Measurements from ENCODE around the gene SLC35G1. TPM values are rescaled to one million over a fixed set of nuclear protein-coding genes. Genes with fewer than 3 reads are reported as not detected.

SLC35G1 gene
- total RNA-seq, 1 experiment from 2014 or later: 3.2 TPM

GRCh38 chr10:93867525-93867924 lies 26.3 kb upstream of the SLC35G1 start:
- Mint-ChIP-seq H3K27me3 (ENCODE audit: insufficient read depth, unreplicated experiment) (peaks cover 26% of the 10 kb centered on the region), H3K27ac (ENCODE audit: low read depth, unreplicated experiment) (no peak overlapping the region), H3K36me3 (ENCODE audit: insufficient read depth, unreplicated experiment) (no peaks in the 10 kb centered on the region), H3K4me1 (ENCODE audit: insufficient read depth, unreplicated experiment) (no peaks in the 10 kb centered on the region), H3K4me3 (ENCODE audit: unreplicated experiment) (no peak overlapping the region), H3K9me3 (ENCODE audit: unreplicated experiment) (no peaks in the 10 kb centered on the region)
- POLR2A ChIA-PET: interaction anchor here (0.6 kb wide), 1 partner anchor 63 kb away, joined by 3 read pairs; no protein-coding TSS in a partner anchor
- TF ChIP-seq CTCF (IDR thresholded peaks at IDR 0.05; ENCODE audit: unreplicated experiment): no peak
- CTCF ChIA-PET: no interaction called here
- no peak for DNase-seq (ENCODE audit: unreplicated experiment)
- BruUV-seq (replicated peaks): no TSS peak
- intact Hi-C loops (cut with micrococcal nuclease): no loop called here

GRCh38 chr10:93871671-93872204 lies 22.0 kb upstream of the SLC35G1 start:
- DNase-seq (ENCODE audit: unreplicated experiment): no peak
- POLR2A ChIA-PET: interaction anchor here (1.4 kb wide), 1 partner anchor 37 kb away, joined by 3 read pairs; no protein-coding TSS in a partner anchor
- H3K9me3 Mint-ChIP-seq (ENCODE audit: unreplicated experiment): no peaks in the 10 kb centered on the region
- intact Hi-C loops (cut with micrococcal nuclease): no loop called here
- peaks cover 6% of the 10 kb centered on the region for H3K4me1 Mint-ChIP-seq (ENCODE audit: insufficient read depth, unreplicated experiment)
- BruUV-seq (replicated peaks): no TSS peak
- H3K4me3 Mint-ChIP-seq (ENCODE audit: unreplicated experiment): no peak overlapping the region
- TF ChIP-seq CTCF (IDR thresholded peaks at IDR 0.05; ENCODE audit: unreplicated experiment): no peak
- H3K27me3 Mint-ChIP-seq (ENCODE audit: insufficient read depth, unreplicated experiment): peaks cover 18% of the 10 kb centered on the region
- H3K36me3 Mint-ChIP-seq (ENCODE audit: insufficient read depth, unreplicated experiment): no peaks in the 10 kb centered on the region
- H3K27ac Mint-ChIP-seq (ENCODE audit: low read depth, unreplicated experiment): no peak overlapping the region
- CTCF ChIA-PET: interaction anchor here (0.7 kb wide), 1 partner anchor 12 kb away, joined by 3 read pairs; no protein-coding TSS in a partner anchor

DNA sequence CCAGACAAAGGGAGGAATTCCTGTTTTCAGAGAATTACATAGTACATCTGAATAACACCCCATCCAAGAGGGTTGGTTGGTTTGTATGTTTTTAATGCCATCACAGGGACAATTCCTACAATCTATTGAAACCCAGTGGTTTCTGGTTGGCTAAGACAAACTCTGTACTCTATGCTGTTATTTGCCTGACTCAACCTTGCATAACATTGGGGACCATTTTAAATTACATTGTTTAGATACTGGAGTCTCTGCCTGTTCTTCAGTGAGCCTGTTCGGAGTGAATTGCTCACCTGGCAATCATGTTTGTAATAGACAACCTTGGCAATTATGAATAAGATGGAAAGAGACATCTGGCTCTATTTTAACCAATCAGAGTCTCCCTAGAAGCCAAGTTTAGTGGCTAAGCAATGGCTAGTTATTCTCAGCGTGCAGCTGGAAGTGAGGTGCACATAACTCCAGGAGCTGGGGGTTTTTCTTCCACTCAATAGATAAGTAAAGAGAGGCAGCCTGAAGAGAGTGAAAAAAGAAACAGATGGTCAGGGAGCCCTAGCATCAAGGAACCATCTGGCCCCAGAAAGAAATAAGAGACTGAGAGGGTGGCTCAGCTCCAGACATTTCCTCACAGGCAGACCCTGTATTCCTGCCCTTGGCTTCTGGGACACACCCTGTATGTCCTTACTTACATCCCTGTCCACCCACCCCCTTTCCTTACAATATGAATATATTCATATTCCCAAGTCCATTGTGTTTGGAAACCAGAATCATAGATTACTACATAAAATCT lies 21.2 kb upstream of the SLC35G1 start:
- Mint-ChIP-seq H3K9me3 (ENCODE audit: unreplicated experiment) (no peaks in the 10 kb centered on the region), H3K36me3 (ENCODE audit: insufficient read depth, unreplicated experiment) (no peaks in the 10 kb centered on the region), H3K4me3 (ENCODE audit: unreplicated experiment) (no peak overlapping the region), H3K4me1 (ENCODE audit: insufficient read depth, unreplicated experiment) (peaks cover 6% of the 10 kb centered on the region), H3K27me3 (ENCODE audit: insufficient read depth, unreplicated experiment) (peaks cover 11% of the 10 kb centered on the region), H3K27ac (ENCODE audit: low read depth, unreplicated experiment) (no peak overlapping the region)
- no peak for DNase-seq (ENCODE audit: unreplicated experiment)
- ChIA-PET POLR2A (interaction anchor here (0.6 to 1.9 kb wide), 3 partner anchors 11 to 170 kb away, joined by 3 to 5 read pairs (median 4); partner anchors contain the start of gene FRA10AC1), CTCF (interaction anchor here (0.5 to 1.8 kb wide), 5 partner anchors 11 to 676 kb away, joined by 3 to 6 read pairs (median 3); partner anchors contain the start of gene NOC3L)
- no peak for TF ChIP-seq CTCF (IDR thresholded peaks at IDR 0.05; ENCODE audit: unreplicated experiment)
- intact Hi-C loops (cut with micrococcal nuclease): no loop called here
- BruUV-seq (replicated peaks): no TSS peak

DNA sequence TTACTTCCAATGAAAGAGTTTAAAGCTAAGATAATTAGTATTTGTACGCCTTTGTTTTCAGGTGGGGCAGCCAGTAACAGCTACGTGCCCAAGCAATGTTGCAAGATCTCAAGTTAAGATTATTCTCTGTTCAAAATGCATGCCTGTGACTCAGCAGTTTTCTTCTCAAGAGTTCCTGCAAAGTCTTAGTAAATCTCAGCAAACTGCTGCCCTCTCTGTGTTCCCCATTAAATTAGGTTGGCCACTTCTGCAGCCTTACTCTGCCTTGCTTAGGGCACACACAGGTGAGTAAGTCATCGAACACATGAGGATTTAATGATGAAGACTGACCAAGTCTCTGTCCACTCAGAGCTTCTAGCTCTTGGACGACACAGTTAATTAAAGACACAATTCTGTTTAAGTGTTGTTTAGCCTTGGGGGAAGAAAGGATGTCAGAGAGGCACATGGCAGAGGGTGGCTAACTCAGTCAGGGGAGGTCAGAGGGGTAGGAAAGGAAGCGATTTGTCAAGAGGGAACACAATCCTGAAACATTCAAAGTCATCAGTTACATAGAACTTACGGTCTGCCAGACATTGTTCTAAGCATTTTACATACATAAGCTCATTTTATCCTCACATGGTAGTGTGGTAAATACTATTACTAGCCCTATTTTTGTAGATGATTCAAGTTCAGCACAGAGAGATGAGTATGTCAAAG lies 20.2 kb upstream of the SLC35G1 start:
- H3K9me3 Mint-ChIP-seq (ENCODE audit: unreplicated experiment): no peaks in the 10 kb centered on the region
- peaks cover 6% of the 10 kb centered on the region for H3K4me1 Mint-ChIP-seq (ENCODE audit: insufficient read depth, unreplicated experiment)
- CTCF ChIA-PET: interaction anchor here (0.6 to 1.8 kb wide), 5 partner anchors 58 to 515 kb away, joined by 3 to 6 read pairs (median 4); partner anchors contain the start of gene NOC3L
- intact Hi-C loops (cut with micrococcal nuclease): no loop called here
- peaks cover 3% of the 10 kb centered on the region for H3K27me3 Mint-ChIP-seq (ENCODE audit: insufficient read depth, unreplicated experiment)
- no TSS peak for BruUV-seq (replicated peaks)
- H3K4me3 Mint-ChIP-seq (ENCODE audit: unreplicated experiment): no peak overlapping the region
- H3K36me3 Mint-ChIP-seq (ENCODE audit: insufficient read depth, unreplicated experiment): no peaks in the 10 kb centered on the region
- DNase-seq (ENCODE audit: unreplicated experiment): peak; percentile 53
- no peak for TF ChIP-seq CTCF (IDR thresholded peaks at IDR 0.05; ENCODE audit: unreplicated experiment)
- no peak overlapping the region for H3K27ac Mint-ChIP-seq (ENCODE audit: low read depth, unreplicated experiment)
- POLR2A ChIA-PET: interaction anchor here (0.8 to 1.9 kb wide), 4 partner anchors 21 to 172 kb away, joined by 3 to 5 read pairs (median 4); partner anchors contain the start of genes FRA10AC1 and SLC35G1
